ENCODE results near the gene CEP162.

DNA sequence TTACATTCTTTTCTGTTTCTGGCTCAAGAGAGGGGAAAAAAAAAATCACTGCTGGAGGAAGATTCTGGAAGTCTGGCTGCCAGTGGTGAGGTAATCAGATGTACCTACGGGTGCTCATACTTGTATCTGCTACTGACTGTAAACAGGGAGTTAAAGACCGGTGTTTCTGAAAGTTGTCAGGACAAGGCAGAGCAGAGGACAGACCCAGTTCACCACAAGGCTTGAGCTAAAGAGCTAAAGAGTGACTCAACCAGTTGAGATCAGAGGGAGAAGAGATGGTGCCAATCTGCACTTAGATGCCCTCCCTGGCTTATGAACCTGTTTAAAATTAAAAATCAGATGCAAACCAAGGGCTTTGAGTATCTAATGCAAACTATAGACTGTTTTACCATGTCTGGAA is 55.4 kb downstream of the CEP162 start:
- no peak for TF ChIP-seq CTCF (IDR thresholded peaks at IDR 0.05)
- no peak for TF ChIP-seq EP300 (IDR thresholded peaks at IDR 0.05)
